HG03108 (cell line): ENCODE data around the gene RNASEH2C.
A peak's percentile ranks its signal among the peaks of the same experiment; 100 is the strongest.
"Not testable (repeated sequence)": the region's sequence is repeated elsewhere in the genome, so short reads cannot be mapped to it uniquely, and the experiment has no call there.

Experiments
- ATAC-seq: cut with Tn5 transposase; IDR thresholded peaks from one replicate; pipeline ENCODE4 v1.9.1; 2021; ENCODE audit warnings: moderate library complexity; ENCODE audit not compliant: unreplicated experiment

Gene RNASEH2C

GRCh38 chr11:65720211-65720934, at the start of gene RNASEH2C:
TSS of gene RNASEH2C (minus strand) at chr11:65720798. CDS start at chr11:65720758, 40 bp downstream.
- ATAC-seq = peak; percentile 78

DNA sequence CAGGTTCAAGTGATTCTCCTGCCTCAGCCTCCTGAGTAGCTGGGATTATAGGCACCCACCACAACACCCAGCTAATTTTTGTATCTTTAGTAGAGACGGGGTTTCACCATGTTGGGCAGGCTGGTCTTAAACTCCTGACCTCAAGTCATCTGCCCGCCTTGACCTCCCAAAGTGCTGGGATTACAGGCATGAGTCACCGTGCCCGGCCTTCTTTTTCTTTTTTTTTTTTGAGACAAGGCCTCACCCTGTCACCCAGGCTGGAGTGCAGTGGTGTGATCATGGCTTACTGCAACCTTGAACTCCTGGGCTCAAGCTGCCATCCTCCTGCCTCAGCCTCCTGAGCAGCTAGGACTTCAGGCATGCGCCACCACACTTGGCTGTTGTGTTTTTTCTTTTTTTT, 47.2 kb upstream of the RNASEH2C start:
- ATAC-seq = not testable (repeated sequence)

GRCh38 chr11:65767406-65767805, 46.8 kb upstream of the RNASEH2C start:
- no peak for ATAC-seq

GRCh38 chr11:65766535-65766934, 45.9 kb upstream of the RNASEH2C start:
- ATAC-seq = no peak

DNA sequence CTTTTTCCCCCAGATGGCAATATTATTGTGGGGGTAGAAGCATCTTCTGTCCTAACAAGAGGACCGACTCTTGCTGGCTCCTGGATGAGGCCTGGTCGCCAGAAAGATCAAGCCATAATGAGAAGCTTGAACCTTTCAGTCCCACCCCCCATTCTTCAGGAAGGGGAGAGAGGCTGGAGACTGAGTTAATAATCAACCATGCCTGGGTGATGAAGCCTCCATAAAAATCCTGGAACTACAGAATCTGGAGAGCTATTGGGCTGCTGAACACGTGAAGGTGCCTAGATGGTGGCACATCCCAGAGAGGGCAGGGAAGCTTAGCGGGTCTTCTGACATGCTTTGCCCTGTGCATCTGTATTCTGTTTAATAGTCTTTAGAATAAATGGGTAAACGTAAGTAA, 43.8 kb upstream of the RNASEH2C start:
- ATAC-seq = no peak

DNA sequence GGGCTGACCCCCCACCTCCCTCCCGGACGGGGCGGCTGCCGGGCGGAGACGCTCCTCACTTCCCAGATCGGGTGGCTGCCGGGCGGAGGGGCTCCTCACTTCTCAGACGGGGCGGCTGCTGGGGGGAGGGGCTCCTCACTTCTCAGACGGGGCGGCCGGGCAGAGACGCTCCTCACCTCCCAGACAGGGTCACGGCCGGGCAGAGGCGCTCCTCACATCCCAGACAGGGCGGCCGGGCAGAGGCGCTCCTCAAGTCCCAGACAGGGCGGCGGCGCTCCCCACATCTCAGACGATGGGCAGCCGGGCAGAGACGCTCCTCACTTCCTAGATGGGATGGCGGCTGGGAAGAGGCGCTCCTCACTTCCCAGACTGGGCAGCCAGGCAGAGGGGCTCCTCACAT, 42.2 kb upstream of the RNASEH2C start:
- ATAC-seq = not testable (repeated sequence)

DNA sequence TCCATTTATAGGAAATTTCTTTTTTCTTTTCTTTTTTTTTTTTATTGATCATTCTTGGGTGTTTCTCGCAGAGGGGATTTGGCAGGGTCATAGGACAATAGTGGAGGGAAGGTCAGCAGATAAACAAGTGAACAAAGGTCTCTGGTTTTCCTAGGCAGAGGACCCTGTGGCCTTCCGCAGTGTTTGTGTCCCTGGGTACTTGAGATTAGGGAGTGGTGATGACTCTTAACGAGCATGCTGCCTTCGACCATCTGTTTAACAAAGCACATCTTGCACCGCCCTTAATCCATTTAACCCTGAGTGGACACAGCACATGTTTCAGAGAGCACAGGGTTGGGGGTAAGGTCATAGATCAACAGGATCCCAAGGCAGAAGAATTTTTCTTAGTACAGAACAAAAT, 41.6 kb upstream of the RNASEH2C start:
- ATAC-seq = not testable (repeated sequence)

DNA sequence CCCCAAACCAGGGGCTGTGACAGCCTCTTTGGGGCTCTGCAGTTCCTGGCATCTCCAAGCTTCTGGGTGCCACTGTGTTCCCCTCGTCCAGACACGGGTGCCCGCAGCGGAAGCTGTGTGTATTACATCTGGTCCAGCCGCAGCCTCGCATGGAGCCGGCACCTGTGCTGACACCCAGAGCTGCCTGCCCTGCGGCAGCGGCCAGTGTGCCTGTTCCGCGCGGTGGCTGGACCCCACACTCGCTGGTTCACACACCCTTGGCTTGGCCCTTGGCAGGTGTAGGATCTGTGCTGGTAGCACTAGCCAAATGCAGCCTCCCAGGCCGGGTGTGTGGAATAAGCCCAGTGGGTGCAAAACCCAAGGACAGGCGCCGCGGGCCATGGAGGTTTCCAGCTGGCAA, 24.5 kb upstream of the RNASEH2C start:
- ATAC-seq = no peak

DNA sequence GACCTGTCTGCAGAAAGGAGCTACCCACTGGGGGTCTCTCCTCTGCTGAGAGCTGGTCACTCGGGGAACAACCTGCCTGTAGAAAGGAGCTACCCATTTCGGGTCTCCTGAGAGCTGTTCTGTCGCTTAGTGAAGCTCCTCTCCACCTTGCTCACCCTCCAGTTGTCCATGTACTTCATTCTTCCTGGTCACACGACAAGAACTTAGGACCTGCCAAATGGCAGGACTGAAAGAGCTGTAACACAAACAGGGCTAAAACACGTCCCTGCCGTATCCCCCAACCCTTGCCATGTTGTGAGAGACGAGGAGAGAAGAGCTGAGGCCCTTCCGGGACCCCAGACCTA, 24.1 kb upstream of the RNASEH2C start:
- no peak for ATAC-seq

GRCh38 chr11:65744026-65744698, 23.6 kb upstream of the RNASEH2C start:
- ATAC-seq = no peak

- ATAC-seq = no peak
These were observed 23.1 kb upstream of the RNASEH2C start for GRCh38 chr11:65743681-65744025.

DNA sequence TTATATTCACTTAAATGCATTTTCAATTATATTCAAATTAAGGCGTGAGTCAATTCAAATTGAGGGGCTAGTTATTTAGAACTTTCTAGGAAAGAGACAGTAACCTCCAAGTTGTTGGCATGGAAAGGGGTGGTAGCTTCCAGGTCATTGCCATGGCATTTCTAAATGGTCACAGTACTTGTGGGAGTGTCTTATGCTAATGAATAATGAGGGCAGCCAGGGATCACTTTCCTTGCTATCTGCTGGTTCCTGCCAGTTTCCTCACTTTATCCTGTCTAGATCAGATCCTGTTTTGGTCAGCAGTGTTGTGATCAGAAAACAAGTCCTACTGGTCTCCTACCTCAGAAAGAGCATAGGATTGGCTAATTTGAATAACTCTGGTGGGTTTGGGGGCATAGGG, 21.8 kb upstream of the RNASEH2C start:
- ATAC-seq = no peak

- ATAC-seq = no peak
These were observed 20.6 kb upstream of the RNASEH2C start for GRCh38 chr11:65741185-65741584.

- ATAC-seq = no peak
These were observed 18.4 kb upstream of the RNASEH2C start for GRCh38 chr11:65739022-65739421.

- ATAC-seq = no peak
These were observed 16.2 kb upstream of the RNASEH2C start for GRCh38 chr11:65736810-65737209.

GRCh38 chr11:65735111-65735510, 14.5 kb upstream of the RNASEH2C start:
- ATAC-seq = not testable (repeated sequence)

- ATAC-seq = no peak
These were observed 9.9 kb upstream of the RNASEH2C start for GRCh38 chr11:65730461-65730860.

DNA sequence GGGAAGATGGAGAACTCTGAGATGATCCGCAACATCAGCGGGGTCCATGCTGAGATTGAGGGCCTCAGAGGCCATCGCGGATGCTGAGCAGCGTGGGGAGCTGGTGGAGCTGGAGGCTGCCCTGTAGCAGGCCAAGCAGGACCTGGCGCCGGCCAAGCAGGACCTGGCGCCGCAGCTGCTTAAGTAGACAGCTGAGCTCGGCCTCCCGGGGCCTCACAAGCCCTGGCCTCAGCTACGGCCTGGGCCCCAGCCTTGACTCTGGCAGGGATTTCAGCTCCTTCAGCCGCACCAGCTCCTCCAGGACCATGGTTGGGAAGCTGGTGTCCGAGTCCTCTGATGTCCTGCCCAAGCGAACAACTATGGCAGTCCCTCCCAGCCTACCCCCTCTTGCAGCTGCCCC, 7.3 kb upstream of the RNASEH2C start:
- ATAC-seq = no peak

DNA sequence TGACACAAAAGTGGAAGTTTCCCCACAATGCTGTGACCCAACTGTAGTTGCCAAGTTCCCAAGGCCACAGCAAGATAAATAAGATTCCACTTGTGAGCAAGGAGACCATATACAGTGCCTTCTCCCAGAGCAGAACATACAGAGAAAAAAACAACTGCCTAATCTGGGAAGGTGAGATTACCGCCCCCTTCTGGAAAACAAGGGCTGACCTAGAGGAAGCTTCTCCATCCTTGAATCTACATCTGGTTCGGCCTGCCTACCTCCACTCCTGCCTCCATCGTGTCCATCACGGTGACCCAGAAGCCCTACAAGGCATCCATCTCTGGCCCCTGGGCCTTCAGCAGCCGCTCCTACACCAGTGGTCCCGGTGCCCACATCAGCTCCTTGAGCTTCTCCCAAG, 6.1 kb upstream of the RNASEH2C start:
- ATAC-seq = no peak

DNA sequence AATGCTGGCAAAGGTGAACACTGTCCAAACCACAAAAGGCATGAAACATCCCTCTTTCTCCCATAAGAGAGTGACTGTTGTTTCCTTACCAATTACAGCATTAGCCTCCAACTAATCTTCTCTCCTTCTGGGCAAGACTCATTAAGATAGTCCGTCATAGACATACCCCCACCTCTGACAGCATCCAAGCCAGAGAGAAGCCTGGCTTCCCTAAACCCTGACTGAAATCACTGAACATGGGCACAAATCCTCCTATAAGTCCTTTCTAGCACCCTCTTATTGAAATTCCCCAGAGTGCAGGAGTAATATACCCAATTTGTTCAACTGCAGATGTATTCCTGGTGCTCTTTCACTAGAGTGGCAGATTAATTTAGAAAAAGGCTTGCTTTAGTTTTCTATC, 1.7 kb upstream of the RNASEH2C start:
- no peak for ATAC-seq

GRCh38 chr11:65719871-65720210, 757 bp downstream of the RNASEH2C start:
- no peak for ATAC-seq

DNA sequence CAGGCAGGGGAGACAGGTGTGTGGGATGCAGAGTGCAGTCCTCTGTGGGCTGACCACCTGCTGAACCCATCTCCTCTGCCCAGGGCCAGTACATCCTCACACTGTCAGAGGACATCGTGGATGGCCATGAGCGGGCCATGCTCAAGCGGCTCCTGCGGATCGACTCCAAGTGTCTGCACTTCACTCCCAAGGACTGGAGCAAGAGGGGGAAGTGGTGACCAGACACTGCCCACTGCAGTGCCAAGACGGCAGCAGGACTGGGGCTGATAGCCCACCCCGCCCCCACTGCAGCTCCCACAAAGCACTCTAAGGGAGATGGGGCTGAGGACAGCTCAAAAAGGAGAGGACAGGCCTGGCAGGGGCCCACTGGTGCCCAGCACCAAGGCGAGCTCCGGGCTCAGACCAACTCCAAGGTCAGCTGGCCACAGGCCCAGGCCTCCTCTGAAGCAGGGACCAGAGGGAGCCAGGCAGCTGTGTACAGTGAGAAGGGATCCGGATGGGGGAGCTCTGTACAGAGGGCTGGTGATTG, 1.6 kb downstream of the RNASEH2C start:
- ATAC-seq = no peak

DNA sequence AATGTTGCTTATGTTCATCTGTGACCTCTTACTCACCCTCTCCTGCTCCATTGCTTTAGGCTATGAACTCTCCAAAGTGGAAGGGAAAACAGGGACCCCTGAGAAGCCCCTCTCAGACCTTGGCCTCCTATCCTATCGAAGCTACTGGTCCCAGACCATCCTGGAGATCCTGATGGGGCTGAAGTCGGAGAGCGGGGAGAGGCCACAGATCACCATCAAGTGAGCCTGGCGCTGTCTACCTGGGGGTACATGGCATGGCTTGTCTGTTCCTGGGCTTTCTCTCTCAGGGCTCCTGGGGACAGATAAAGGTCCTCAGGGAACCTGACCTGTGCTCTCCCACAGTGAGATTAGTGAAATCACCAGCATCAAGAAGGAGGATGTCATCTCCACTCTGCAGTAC, 2.1 kb downstream of the RNASEH2C start:
- no peak for ATAC-seq
